NCI-H1092 (cell line): ENCODE measurements around the gene C1QTNF6.
"Not testable (repeated sequence)": the region's sequence is repeated elsewhere in the genome, so short reads cannot be mapped to it uniquely, and the experiment has no call there.

Source experiments
- DNase-seq: peaks from one replicate; lab custom pipeline; 2025; lab: John Stamatoyannopoulos, UW

Gene C1QTNF6

DNA sequence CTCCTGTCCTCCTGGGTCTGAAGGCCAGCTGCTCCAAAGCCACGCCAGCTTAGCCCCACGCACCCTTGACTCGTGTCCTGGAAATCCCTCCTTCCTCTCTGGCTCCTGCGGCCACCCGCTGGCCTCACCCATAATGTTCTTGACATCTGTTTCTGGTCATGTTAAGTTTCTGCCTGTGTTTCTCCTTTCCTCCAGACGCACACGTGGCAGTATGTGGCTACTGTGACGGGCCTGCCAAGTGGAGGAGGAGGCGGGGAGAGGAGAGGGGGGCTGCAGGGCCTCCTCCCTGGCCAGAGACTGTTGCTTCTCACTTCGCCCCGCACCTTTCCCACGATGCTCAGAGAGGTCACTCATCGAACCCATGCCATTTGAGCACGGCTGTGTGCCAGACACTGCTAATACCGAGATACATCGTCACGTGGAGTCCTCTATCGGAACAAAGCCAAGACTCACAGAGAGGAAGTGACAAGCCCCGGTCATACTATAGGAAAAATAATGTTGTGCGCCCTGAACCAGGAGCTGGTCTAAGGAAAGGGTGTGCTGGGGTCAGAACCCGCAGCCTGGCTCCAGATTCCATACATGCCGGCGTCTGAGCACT is 11.5 kb downstream of the C1QTNF6 start:
- DNase-seq, result no peak

DNA sequence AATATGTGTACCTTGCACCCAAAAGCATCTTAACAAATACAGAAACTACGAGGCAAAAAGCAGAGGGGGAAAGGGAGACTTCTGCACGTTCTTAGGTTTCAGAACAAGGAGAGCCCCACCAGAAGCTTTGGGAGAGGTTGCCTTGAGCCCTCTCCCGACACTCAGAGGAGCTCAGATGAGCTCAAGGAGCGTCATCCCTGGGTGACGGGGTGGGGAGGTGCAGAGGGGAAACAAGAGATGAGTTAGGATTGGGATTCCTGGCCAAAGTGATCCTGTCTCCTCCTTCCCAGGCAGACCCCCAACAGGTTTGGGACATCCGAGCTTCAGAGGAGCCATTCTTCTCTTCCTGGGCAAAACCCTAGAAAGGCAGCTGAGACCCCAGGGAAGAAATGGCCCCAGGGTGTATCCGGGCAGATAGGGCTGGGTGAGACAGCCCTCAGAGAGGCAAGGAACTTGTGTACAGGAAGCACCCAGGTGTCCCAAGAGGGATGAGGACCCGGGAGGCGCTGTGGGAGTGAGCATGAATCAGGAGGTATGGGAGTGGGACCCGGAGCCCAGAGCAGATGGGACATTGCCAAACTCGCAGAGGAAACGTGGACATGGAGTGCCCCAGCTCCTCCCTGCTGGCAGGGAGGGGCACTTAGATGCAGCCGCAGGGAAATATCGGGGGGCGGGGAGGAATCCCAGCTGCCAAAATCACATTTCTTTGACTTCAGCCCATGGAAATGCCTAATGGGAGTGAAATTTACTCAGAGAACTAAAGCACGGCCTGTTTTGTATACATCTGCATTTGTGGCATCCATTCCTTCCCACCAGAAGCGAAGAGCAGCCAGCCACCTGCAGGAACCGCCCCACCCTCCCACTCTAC is 12.4 kb downstream of the C1QTNF6 start:
- DNase-seq, result no peak

DNA sequence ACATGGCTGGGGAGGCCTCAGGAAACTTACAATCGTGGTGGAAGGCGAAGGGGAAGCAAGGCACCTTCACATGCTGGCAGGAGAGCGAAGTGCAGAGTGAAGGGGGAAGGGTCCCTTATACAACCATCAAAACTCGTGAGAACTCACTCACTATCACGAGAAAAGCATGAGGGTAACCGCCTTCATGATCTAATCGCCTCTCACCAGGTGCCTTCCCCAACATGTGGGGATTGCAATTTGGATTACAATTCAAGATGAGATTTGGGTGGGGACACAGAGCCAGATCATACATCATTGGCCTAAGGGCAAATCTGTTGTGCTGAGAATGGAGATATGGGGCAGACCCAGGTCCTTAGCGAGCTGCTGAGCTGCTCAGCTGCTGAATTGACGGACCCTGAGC is 13.1 kb downstream of the C1QTNF6 start:
- no peak for DNase-seq

DNA sequence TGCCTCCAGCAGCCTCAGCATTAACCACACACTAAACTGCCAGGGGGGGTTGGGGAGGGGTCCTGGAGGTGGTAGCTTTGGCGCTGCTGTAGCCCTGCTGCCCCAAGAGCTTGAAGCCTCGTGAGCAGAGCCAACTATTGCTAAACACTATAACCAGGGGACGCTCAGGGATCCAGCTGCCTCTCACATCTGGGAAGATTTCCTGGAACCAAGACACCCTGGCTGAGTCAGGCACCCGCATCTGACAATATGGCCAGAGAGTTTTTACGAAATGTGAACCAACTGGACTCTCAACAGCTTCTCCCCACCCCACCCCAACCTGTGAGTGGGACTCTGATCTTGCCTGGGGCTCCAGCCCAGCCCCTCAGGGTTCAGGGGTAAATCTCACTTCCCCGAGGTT is 14.3 kb downstream of the C1QTNF6 start:
- DNase-seq, result no peak

DNA sequence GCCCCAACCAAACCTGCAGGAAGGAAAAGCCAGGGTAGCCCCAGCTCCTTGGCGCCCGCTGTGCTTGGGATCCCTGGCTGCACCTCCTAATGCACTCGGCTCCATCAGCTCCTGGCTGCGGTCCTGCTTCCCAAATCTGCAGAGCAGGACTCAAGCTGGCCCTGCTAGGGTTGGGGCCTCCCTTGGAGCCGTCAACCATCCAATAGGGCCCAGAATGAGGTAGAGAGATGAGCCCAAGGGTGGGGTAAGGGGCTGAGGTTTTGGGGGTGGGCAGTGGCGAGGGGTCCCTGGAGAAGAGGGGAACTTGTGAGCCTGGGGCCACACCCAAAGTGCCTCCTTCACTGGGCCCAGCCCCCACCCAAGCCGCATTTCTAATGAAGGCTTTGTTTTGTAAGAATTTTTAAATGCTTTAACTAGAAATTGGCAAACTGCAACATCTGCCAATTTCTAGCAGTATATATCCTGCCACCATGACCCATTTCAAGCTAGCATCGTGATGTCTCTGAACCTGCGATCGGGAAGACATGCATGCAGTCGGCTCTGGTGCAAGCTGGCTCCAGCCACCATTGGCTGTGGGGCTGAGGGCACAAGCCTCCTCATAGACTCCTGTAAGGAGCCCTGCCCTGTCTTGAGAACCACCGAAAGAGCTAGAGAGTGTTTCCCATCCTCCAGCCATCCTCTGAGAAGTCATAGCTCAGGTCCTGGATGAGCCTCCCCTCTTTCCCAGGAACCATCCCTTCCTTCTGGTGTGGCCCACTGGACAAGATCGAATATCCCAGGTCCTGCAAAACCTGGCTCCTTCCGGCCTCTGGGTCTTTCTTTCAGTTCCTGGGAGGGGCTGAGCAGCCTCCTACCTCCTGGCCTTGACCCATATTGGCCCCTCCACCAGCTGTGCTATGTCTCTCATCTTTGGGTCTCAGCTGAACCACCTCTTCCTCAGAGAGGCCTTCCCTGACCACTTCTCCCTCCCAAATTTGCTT is 15.5 kb downstream of the C1QTNF6 start:
- no peak for DNase-seq

DNA sequence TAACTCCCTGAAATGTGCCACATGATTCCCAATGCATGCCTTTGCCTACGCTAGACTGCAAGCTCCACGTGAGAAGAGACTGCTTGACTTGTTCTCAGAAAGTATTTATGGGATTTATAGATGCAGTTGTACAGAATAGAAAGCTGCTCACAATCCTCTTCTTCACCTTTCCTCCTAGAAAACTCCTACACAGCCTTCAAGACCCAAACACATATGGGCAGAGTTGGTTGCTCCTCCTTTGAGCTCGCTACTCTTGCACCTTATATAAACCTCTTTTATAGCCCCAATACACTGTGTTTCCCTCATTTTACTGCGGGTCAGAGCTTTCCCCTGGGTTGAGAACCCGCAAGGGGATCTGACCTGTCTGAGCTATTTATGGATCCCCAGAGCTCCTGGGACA is 16.4 kb downstream of the C1QTNF6 start:
- DNase-seq, result no peak

DNA sequence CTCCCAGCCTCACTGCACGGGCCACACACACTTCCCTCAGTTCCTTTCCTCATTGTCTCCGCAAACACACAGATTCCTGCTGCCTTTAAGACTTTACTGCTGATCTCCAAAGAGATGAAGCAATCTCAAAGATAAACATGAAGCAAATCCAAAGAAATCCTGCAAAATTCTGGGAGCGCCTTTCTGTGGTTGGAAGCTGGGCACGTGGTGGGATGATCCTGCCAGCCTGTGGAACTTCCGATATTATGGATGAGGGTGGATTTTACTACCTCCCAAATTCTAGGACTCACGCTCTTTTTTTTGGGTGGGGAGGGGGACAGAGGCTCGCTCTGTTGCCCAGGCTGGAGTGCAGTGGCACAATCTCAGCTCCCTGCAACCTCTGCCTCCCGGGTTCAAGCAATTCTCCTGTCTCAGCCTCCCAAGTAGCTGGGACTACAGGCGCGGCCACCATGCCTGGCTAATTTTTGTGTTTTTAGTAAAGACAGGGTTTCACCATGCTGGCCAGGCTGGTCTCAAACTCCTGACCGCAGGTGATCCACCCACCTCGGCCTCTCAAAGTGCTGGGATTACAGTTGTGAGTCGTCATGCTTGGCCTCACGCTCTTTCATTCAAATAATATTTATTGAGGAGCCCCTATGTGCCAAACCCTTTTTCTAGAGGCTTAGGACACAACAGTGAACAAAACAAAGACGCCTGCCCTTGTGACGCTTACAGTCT is 17.2 kb downstream of the C1QTNF6 start:
- DNase-seq, result not testable (repeated sequence)

DNA sequence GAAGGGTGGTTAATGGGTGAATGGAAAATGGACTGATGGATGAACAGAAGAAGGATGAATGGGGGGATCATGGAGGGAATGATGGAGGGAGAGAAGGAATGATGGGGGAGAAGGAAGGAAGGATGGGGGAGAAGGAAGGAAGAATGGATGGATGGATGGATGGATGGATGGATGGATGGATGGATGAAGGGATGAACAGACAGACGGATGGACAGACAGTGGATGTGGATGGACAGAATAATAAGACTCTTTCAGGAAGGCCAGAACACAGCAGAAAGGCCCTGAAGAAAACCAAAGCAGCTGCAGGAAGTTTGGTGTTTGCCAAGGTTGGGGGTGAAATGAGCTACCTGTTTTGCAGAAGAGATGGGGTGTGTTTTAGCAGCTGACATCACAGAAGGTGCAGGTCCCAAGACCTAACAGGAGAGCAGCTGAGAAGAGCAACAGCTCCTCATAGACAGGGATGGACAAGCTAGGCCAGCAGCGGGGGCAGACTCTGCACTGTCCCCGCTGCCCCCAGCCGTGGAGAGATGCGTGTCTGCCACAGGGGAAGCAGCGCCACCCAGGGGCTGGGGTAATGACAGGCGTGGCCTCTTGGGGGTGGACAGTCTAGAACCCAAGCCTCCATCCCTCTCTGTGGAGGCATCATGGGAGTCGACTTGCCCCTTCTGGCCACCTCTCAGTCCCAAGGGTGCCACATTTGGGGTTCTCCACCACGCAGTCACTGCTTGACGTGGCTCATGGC is 17.9 kb downstream of the C1QTNF6 start:
- DNase-seq, result no peak

DNA sequence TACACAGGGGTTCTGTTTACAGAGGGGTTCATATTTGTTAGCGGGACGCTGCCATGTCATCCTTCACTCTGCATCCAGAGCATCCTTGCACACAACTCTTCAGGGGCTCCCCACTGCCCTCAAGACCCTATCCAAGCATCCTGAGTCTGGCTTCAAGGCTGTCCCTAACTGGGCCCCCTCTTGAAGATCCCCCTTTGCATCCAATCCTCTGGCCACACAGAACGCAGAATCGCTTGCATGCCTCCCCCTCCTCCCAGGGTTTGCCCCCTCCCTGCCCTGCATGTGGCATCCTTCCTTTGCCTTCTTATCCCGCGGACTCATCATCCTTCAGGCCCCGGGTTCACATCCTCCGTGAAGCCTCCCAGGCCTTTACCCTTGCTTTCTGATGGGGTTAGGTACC is 18.6 kb downstream of the C1QTNF6 start:
- no peak for DNase-seq

DNA sequence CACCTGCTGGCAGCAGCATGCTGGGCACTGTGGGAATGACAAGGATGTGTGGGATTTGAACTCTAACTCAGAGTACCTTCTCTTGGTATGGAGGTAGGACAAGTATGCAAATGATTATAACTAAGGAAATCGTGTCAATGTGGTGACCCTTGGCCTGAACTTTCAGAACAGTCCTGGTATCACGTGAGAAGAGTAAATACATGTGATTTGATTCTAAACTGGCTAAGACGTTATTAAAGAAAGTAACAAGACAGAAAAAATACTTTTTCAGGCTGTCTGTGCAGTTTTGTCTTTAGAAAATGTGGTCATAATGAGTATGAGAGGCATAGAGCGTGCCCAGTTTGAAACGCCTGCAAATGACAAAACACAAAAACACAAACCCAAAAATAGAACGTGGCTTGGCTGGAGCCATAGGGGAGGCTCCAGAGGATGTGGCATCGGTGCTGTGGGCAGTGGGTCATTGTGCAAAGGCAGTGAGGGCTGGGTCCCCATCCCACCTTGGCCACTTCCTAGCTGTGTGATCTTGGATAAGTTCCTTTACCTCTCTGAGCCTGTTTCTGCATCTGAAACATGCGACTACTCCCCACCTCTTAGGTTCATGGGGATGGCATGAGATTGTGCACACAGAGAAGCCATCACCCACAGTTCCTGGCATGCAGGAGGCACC is 19.9 kb downstream of the C1QTNF6 start:
- DNase-seq, result no peak

DNA sequence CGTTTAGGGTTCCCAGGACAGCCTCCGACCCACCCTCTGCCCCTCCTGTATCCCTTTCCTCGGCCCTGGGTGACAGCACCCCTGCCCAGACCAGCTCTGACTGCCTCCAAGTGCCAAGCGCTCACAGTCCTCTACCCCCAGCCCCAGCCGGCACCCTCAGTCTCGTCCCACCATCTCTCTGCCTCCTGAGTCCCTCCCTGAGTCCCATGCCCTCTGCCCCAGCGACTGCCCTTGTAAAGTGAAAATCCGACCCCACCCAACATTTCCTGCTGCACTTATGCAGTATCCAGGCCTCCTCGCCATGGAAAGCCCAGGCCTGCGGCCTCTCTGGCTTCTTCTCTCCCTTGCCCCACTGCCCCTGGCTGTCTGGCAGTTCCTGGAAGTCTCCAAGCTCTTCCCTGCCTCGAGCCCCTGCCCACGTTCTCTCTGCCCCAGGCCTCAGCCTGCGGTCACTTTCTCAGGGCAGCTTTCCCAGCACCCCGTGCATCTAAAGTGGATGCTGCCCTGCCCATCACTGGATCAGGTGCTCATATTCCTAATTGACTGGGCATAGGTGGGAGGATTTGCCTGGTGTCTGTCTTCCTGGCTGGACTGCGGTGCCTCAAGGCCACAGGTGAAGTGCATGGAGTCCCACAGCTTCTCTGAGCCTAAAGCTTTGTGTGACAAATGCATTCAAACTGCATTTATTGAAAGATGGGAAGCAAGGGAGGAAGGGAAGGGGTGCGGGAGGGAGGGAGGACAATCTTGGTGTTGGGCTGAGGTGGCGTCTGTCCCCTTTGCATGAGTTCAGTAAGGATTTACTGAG is 20.7 kb downstream of the C1QTNF6 start:
- DNase-seq, result no peak

DNA sequence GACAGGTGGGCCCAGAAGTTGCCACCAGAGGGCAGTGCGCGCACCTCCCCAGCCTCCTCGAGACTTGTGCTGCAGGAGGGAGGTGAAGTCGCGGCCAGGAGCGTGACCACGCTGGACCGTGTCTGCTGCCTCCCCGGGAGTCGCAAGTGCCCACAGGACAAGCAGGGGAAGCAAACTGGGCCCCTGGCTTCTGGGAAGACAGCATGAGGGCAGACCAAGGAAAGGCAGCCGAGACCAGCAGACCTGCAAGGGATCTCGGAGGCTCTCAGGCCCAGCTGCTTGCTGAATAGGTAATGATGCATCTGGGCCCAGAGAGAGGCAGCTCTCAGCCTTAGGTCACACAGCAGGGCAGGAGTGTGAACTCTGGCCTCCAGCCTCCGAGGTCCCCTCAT is 21.4 kb downstream of the C1QTNF6 start:
- peak; percentile 62 for DNase-seq

DNA sequence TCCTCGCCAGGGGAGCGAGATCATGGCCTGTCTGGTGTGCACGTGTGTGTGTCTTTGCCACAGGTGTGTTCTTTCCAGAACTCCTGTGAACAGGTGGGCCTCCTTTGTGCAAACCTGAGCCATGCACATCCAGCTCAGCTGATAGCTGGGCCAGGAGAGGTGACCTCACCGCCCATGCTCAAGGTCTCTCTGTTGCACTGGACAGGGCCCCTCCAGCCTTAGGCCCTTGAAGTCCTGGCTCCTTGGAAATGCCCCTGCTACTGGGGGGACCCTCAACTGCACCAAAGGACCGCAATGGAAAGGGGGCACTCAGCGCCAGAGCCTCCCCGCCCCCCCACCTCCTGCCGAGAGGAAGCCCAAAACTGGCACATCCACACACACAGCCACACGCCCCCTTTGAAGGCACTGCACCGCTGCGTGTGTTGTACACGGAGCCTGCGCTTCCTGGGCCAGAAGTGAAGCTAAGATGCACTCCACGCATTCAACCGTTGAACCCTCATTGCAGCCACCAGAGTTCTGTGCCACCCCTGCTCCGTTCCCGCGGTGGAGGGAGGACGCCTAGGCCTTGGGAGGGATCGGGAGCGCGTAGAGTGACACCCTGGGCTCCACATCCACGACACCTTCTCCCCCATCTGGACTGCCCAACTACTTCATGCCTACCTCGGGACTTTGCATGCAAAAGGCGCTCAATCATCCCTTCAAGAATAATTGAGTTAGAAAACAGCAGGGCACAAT is 21.9 kb downstream of the C1QTNF6 start:
- DNase-seq, result no peak

DNA sequence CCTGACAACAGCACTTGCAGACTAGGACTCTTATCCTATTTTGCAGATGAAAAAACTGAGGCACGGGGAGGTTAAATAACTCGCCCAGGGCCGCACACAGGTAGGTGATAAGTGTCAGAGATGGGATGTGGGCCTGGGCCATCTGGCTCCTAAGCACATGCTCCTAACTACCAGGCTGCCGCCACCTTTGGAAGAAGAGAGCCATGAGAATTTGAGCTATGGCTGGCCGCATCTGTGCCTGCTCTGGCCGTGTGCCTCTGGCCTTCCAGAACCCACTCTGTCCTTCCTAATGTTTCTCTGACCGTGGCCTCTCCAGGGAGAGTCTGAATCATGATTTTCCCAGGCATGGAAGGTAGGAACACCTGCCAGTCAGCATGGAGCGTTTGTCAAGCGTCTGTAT is 23.0 kb downstream of the C1QTNF6 start:
- no peak for DNase-seq

DNA sequence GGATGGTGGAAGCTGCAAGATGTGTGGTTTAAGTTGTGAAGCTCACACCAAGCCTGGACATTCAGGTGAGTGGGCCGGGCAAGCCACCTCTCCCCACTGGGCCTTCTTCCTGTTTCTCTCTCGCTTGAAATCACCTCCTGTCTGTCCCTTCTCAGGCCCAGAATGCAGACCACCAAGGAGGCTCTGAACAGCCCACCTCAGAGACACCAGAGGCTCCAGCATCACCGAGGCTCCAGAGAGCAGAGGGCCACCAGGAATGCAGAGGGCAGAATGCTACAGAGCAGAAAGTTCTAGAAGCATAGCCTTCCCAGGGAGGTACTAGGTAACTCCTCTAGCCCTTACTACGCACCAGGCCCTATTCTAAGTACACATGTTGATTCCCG is 23.6 kb downstream of the C1QTNF6 start:
- DNase-seq, result no peak

DNA sequence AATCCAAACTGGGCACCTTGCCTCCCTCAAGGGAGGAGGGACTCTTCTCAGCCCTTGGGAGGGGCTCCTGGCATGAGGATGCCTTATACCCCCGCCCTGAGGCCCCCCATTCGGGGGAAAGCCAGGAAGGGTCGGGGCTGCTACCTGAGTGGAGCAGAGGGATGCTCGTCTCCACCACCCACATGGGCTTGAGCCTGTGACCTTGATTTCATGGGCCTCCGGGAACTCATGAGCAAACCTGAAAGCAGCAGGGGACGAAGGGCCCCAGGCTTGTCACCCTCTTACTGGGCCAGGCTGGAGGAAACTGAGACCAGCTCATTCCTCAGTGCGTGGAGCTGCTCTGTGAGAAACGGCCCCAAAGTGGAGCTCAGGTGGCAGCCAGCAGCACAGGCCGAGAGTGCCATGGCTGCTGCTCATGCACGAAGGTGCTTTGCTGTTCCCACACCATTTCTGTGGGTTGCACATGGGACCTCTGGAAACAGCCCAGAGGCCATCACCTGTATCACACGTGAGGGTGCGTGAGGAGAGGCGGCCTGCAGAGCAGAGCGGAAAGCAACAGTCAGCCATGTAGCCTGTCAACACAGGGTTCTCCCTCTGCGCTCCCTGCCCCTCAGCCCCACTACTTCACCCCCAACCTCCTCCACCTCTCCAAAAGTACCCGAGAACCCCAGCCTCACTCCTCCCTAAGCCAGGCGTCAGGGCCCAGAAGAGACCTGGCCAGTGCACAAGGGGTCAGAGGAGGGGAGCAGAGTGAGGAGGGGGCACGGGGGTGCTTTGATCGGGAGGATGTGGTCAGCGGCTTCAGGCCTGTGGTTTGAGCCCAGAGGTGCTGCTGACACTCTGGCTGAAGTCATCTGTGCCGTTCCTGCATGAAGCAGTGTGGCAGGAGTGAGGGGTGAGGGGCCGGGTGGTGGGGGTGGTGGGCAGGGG is 24.2 kb downstream of the C1QTNF6 start:
- DNase-seq, result no peak

DNA sequence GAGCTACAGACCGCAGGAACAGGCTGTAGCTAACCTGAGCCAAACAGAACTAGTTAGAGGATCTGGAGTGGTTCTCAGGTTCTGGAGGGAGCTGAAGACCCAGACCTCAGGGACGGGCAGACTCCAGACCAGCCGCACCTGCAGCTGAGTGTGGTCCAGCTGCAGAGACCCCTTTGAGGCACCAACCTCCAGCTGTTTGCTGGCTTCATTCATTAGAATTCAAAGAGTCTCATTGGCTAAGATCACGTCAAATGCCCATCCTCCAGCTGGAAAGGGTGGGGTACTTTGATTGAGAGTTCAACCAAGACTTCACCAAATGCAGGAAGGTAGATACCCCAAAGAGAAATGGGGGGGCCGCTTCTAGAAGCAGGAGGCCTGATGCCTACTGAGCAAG is 25.0 kb downstream of the C1QTNF6 start:
- no peak for DNase-seq
